HepG2 (cell line): Measurements from ENCODE around the gene C2. TPM values are rescaled to one million over a fixed set of nuclear protein-coding genes. Genes with fewer than 3 reads are reported as not detected.

Source experiments
- ATM ChIP-seq: fragments of 450-650 bp; IDR thresholded peaks from 2 replicates; pipeline ENCODE4 v1.7.1; 2017; ENCODE audit warnings: mild to moderate bottlenecking, borderline replicate concordance
- CSRNP2 ChIP-seq: sonication (generic); formaldehyde crosslinking; conservative IDR thresholded peaks from 2 replicates; pipeline ENCODE4 v1.8.0; 2022; ENCODE audit warnings: low read depth, missing genetic modification reagents
- DPF2 ChIP-seq: sonication (generic); formaldehyde crosslinking; IDR thresholded peaks from 2 replicates; pipeline ENCODE4 v1.4.0; 2020; ENCODE audit warnings: mild to moderate bottlenecking, low read depth, missing genetic modification reagents, borderline replicate concordance
- DR1 ChIP-seq: sonication (generic); formaldehyde crosslinking; IDR thresholded peaks from 2 replicates; pipeline ENCODE4 v1.8.0; 2021; ENCODE audit warnings: mild to moderate bottlenecking, missing genetic modification reagents, inconsistent platforms
- ELF3 ChIP-seq: IDR thresholded peaks from 2 replicates; pipeline ENCODE4 v1.6.1; 2016; ENCODE audit warnings: missing genetic modification reagents, missing compliant biosample characterization
- KLF16 ChIP-seq, 2 experiments: sonication (generic) in 1 of 2; formaldehyde crosslinking in 1 of 2; IDR thresholded peaks; 2 replicates each; pipeline versions ENCODE4 v1.6.1 to v1.8.0; 2016 to 2023; ENCODE audit warnings: missing genetic modification reagents in 2 of 2, missing compliant biosample characterization in 1 of 2
- MIXL1 ChIP-seq: IDR thresholded peaks from 2 replicates; pipeline ENCODE4 v1.6.1; 2016
- MTERF4 ChIP-seq: sonication (generic); formaldehyde crosslinking; IDR thresholded peaks from 2 replicates; pipeline ENCODE4 v1.8.0; 2023; ENCODE audit warnings: mild to moderate bottlenecking, missing genetic modification reagents
- NBN ChIP-seq: fragments of 450-650 bp; conservative IDR thresholded peaks from 2 replicates; pipeline ENCODE4 v1.6.1; 2017
- WIZ ChIP-seq: sonication (generic); formaldehyde crosslinking; IDR thresholded peaks from 2 replicates; pipeline ENCODE4 v1.5.1; 2020; ENCODE audit warnings: mild to moderate bottlenecking, missing genetic modification reagents
- XBP1 ChIP-seq: sonication (generic); formaldehyde crosslinking; IDR thresholded peaks from 2 replicates; pipeline ENCODE4 v1.5.0; 2020; ENCODE audit warnings: missing genetic modification reagents
- ZMAT3 ChIP-seq: sonication (generic); formaldehyde crosslinking; conservative IDR thresholded peaks from 2 replicates; pipeline ENCODE4 v1.7.0; 2021; ENCODE audit warnings: missing genetic modification reagents
- ZNF329 ChIP-seq: sonication (generic); formaldehyde crosslinking; IDR thresholded peaks from 2 replicates; pipeline ENCODE4 v1.9.0; 2021; ENCODE audit warnings: low read depth, mild to moderate bottlenecking, missing genetic modification reagents
- ZNF34 ChIP-seq: sonication (generic); formaldehyde crosslinking; IDR thresholded peaks from 2 replicates; pipeline ENCODE4 v1.4.0; 2020; ENCODE audit warnings: mild to moderate bottlenecking, missing genetic modification reagents, borderline replicate concordance
- ZNF513 ChIP-seq: sonication (generic); formaldehyde crosslinking; conservative IDR thresholded peaks from 2 replicates; pipeline ENCODE4 v1.5.0; 2020; ENCODE audit warnings: missing genetic modification reagents
- ZNF558 ChIP-seq: sonication (generic); formaldehyde crosslinking; IDR thresholded peaks from 2 replicates; pipeline ENCODE4 v1.9.0; 2022; ENCODE audit warnings: mild to moderate bottlenecking, missing genetic modification reagents, borderline replicate concordance
- ZNF576 ChIP-seq: sonication (generic); formaldehyde crosslinking; IDR thresholded peaks from 2 replicates; pipeline ENCODE4 v1.4.0; 2020; ENCODE audit warnings: mild to moderate bottlenecking, missing genetic modification reagents
- ZNF687 ChIP-seq: sonication (generic); formaldehyde crosslinking; IDR thresholded peaks from 2 replicates; pipeline ENCODE4 v1.5.1; 2020; ENCODE audit warnings: mild to moderate bottlenecking, missing genetic modification reagents, moderate library complexity
- polyA plus RNA-seq, 8 experiments: library from polyadenylated mRNA; depleted of rRNA in 3 of 8; stranded (reverse) in 7 of 8; unstranded in 1 of 8; fragments of >200 nt; fragmentation: Illumina TruSeq in 4 of 8; extraction: Trizol in 4 of 8; gene quantifications; 2 replicates each; pipeline versions ENCODE4 v1.2.1 to v1.2.3, GENCODE V29; 2011 to 2016; ENCODE audit warnings: low read depth in 4 of 8, missing spikeins in 1 of 8, mixed read lengths in 1 of 8; ENCODE audit not compliant: insufficient read depth in 1 of 8
- total RNA-seq, 5 experiments: library from RNA; depleted of rRNA; stranded (reverse); fragments of >200 nt; fragmentation: Illumina TruSeq; extraction: Trizol; gene quantifications; 2 replicates each; pipeline ENCODE4 v1.2.3, GENCODE V29; 2016; ENCODE audit warnings: low read depth in 1 of 5

C2 gene
- total and polyA plus RNA-seq, 2 of the 13 experiments (the other 11 are each of a cell fraction or from before 2014, with no cell fraction given) = 165 to 307 TPM

GRCh38 chr6:31945507-31946369 lies 18.2 kb downstream of the C2 start, which contains the start of gene CFB (continued):
- TF ChIP-seq ZNF687 (CRISPR knock-in tag) (peak; percentile 90), WIZ (CRISPR knock-in tag) (peak; percentile 89; the same call in 1 of the 2 replicates), MTERF4 (CRISPR knock-in tag) (peak; percentile 79; the same call in 1 of the 2 replicates), ZNF558 (CRISPR knock-in tag) (0 out of 2 replicates have a peak, but pooled peaks have one; percentile 33), MIXL1 (CRISPR knock-in tag) (peak; percentile 95), DPF2 (CRISPR knock-in tag) (peak; percentile 76), NBN (no peak), ZNF329 (CRISPR knock-in tag) (no peak), XBP1 (CRISPR knock-in tag) (no peak), ZNF513 (CRISPR knock-in tag) (no peak), ZNF34 (CRISPR knock-in tag) (0 out of 2 replicates have a peak, but pooled peaks have one; percentile 85), ELF3 (peak; percentile 92; the same call in 1 of the 2 replicates), ZMAT3 (CRISPR knock-in tag) (0 out of 2 replicates have a peak, but pooled peaks have one; percentile 79), KLF16 (CRISPR knock-in tag; IDR thresholded peaks at IDR 0.05) (peak in 1 of 2 experiments; percentile 87; a peak in 2 of 4 replicates), ATM (no peak), DR1 (peak; percentile 98), CSRNP2 (no peak), ZNF576 (CRISPR knock-in tag) (no peak; the same call in 1 of the 2 replicates)
